Mesothelial cell of epicardium (in vitro differentiated cells): ENCODE data around the gene PRODH2. TPM values are rescaled to one million over a fixed set of nuclear protein-coding genes. Genes with fewer than 3 reads are reported as not detected.

Experiments used
- DNase-seq, 2 experiments: peaks; one replicate each; pipeline ENCODE4 v3.0.0; 2021; ENCODE audit warnings: low spot score in 2 of 2; ENCODE audit not compliant: unreplicated experiment in 2 of 2
- H3K27ac Mint-ChIP-seq: 2 replicates; pipeline ENCODE4 v1.8.0; 2021; ENCODE audit warnings: mixed read lengths
- H3K27me3 Mint-ChIP-seq: 2 replicates; pipeline ENCODE4 v1.8.0; 2021; ENCODE audit warnings: low read depth, mixed read lengths
- H3K36me3 Mint-ChIP-seq: 2 replicates; pipeline ENCODE4 v1.8.0; 2021; ENCODE audit warnings: mixed read lengths
- H3K4me1 Mint-ChIP-seq: 2 replicates; pipeline ENCODE4 v1.8.0; 2021; ENCODE audit warnings: mixed read lengths
- H3K4me3 Mint-ChIP-seq: 2 replicates; pipeline ENCODE4 v1.8.0; 2021; ENCODE audit warnings: mild to moderate bottlenecking, moderate library complexity, mixed read lengths
- H3K9me3 Mint-ChIP-seq: 2 replicates; pipeline ENCODE4 v1.8.0; 2021; ENCODE audit warnings: mixed read lengths
- CTCF ChIP-seq: fragments of 200-600 bp; sonication (generic); IDR thresholded peaks from one replicate; pipeline ENCODE4 v1.5.0; 2021; ENCODE audit warnings: antibody characterized with exemption; ENCODE audit not compliant: unreplicated experiment
- total RNA-seq: library from RNA; stranded (reverse); gene quantifications from 3 replicates; pipeline ENCODE4 v1.2.1, GENCODE V29; 2021

Gene PRODH2
- total RNA-seq, 1 donor from 2014 or later: not detected

GRCh38 chr19:35851213-35852028 is 38.8 kb upstream of the PRODH2 start:
- DNase-seq: no peak
- no peaks in the 10 kb centered on the region for H3K9me3 Mint-ChIP-seq
- no peak overlapping the region for H3K4me3 Mint-ChIP-seq
- H3K27me3 Mint-ChIP-seq: peaks cover 89% of the 10 kb centered on the region
- H3K36me3 Mint-ChIP-seq: no peaks in the 10 kb centered on the region
- no peak overlapping the region for H3K27ac Mint-ChIP-seq
- TF ChIP-seq CTCF: no peak
- H3K4me1 Mint-ChIP-seq: peaks cover 16% of the 10 kb centered on the region

- DNase-seq: no peak
- no peak for TF ChIP-seq CTCF
- Mint-ChIP-seq H3K27ac (no peak overlapping the region), H3K9me3 (no peaks in the 10 kb centered on the region), H3K4me1 (peaks cover 19% of the 10 kb centered on the region), H3K27me3 (peaks cover 93% of the 10 kb centered on the region), H3K4me3 (no peak overlapping the region), H3K36me3 (no peaks in the 10 kb centered on the region)
Observed at GRCh38 chr19:35848919-35849505, 36.4 kb upstream of the PRODH2 start.

- no peaks in the 10 kb centered on the region for H3K36me3 Mint-ChIP-seq
- TF ChIP-seq CTCF: no peak
- H3K4me3 Mint-ChIP-seq: no peak overlapping the region
- no peaks in the 10 kb centered on the region for H3K9me3 Mint-ChIP-seq
- DNase-seq: no peak
- no peak overlapping the region for H3K27ac Mint-ChIP-seq
- H3K27me3 Mint-ChIP-seq: peaks cover 96% of the 10 kb centered on the region
- peaks cover 19% of the 10 kb centered on the region for H3K4me1 Mint-ChIP-seq
Observed at GRCh38 chr19:35848486-35848885, 35.8 kb upstream of the PRODH2 start.

- no peak overlapping the region for H3K4me3 Mint-ChIP-seq
- peaks cover 96% of the 10 kb centered on the region for H3K27me3 Mint-ChIP-seq
- no peaks in the 10 kb centered on the region for H3K36me3 Mint-ChIP-seq
- no peak for DNase-seq
- no peak for TF ChIP-seq CTCF
- H3K27ac Mint-ChIP-seq: no peak overlapping the region
- no peaks in the 10 kb centered on the region for H3K9me3 Mint-ChIP-seq
- peaks cover 19% of the 10 kb centered on the region for H3K4me1 Mint-ChIP-seq
Observed at GRCh38 chr19:35847911-35848310, 35.3 kb upstream of the PRODH2 start.

GRCh38 chr19:35846038-35846668 is 33.5 kb upstream of the PRODH2 start:
- no peak for TF ChIP-seq CTCF
- no peak overlapping the region for H3K27ac Mint-ChIP-seq
- H3K27me3 Mint-ChIP-seq: peaks cover 97% of the 10 kb centered on the region
- peaks cover 17% of the 10 kb centered on the region for H3K4me1 Mint-ChIP-seq
- H3K36me3 Mint-ChIP-seq: no peaks in the 10 kb centered on the region
- H3K9me3 Mint-ChIP-seq: no peaks in the 10 kb centered on the region
- no peak for DNase-seq
- H3K4me3 Mint-ChIP-seq: peak overlapping the region; percentile 53
